HL-60 (cell line): ENCODE measurements around the gene TOMM34.

Experiments used
- DNase-seq, 2 experiments: peaks; one replicate each; pipeline ENCODE4 v3.0.0-alpha.2; 2010 to 2020; ENCODE audit warnings: low read depth in 1 of 2, low spot score in 1 of 2
- H3K27ac ChIP-seq: fragments of 250-450 bp; sonication (Bioruptor Pico); replicated peaks from 2 replicates; pipeline ENCODE4 v1.5.1; 2020; ENCODE audit warnings: mild to moderate bottlenecking, moderate library complexity
- H3K27me3 ChIP-seq: fragments of 250-450 bp; sonication (Bioruptor Pico); 2 replicates; pipeline ENCODE4 v1.5.1; 2021; ENCODE audit warnings: mild to moderate bottlenecking, moderate library complexity; ENCODE audit not compliant: insufficient read depth, poor library complexity, severe bottlenecking
- H3K4me3 ChIP-seq: replicated peaks from 2 replicates; pipeline ENCODE4 v1.5.1; 2011; ENCODE audit warnings: mild to moderate bottlenecking, control low read depth, low read length; ENCODE audit not compliant: insufficient read depth
- GABPA ChIP-seq: IDR thresholded peaks from 2 replicates; pipeline ENCODE4 v1.6.1; 2012; ENCODE audit warnings: low read depth
- POLR2AphosphoS5 ChIP-seq: IDR thresholded peaks from 2 replicates; pipeline ENCODE4 v1.6.1; 2012; ENCODE audit warnings: low read depth
- REST ChIP-seq: IDR thresholded peaks from 2 replicates; pipeline ENCODE4 v1.6.1; 2012; ENCODE audit warnings: low read depth; ENCODE audit not compliant: insufficient replicate concordance
- SPI1 ChIP-seq: IDR thresholded peaks from 2 replicates; pipeline ENCODE4 v1.6.1; 2012; ENCODE audit warnings: low read depth, mild to moderate bottlenecking, borderline replicate concordance
- TF ChIP-seq, protein P1 (sequence below): IDR thresholded peaks from one replicate; pipeline ENCODE4 v1.5.1; 2011; ENCODE audit warnings: low read length, control low read depth, inconsistent platforms; ENCODE audit not compliant: insufficient read depth

Gene TOMM34

GRCh38 chr20:44956410-44956809 lies 3.8 kb downstream of the TOMM34 start:
- no peak overlapping the region for H3K4me3 ChIP-seq
- no peak overlapping the region for H3K27ac ChIP-seq
- TF ChIP-seq SPI1, result no peak
- no peak for DNase-seq
- H3K27me3 ChIP-seq, result no peaks in the 10 kb centered on the region

DNA sequence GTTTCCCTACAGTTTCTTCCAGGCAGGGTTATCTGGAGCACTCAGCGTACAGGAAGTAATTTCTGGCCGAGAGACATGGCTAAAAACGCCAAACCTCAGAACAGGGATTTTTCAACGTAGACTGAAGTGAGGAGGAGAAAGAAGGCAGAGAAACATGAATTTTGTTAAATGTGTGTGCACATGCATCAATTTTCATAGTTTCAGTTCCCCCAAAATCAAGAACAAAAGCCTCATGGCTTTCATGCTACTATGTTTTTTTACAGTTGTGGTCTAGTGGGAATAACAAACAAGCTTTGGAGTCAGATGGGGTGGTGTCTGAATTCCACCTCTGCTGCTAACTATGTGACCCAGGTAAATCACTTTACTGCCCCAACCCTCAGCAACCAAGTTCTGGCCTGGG lies 4.9 kb downstream of the TOMM34 start:
- TF ChIP-seq, protein P1, sequence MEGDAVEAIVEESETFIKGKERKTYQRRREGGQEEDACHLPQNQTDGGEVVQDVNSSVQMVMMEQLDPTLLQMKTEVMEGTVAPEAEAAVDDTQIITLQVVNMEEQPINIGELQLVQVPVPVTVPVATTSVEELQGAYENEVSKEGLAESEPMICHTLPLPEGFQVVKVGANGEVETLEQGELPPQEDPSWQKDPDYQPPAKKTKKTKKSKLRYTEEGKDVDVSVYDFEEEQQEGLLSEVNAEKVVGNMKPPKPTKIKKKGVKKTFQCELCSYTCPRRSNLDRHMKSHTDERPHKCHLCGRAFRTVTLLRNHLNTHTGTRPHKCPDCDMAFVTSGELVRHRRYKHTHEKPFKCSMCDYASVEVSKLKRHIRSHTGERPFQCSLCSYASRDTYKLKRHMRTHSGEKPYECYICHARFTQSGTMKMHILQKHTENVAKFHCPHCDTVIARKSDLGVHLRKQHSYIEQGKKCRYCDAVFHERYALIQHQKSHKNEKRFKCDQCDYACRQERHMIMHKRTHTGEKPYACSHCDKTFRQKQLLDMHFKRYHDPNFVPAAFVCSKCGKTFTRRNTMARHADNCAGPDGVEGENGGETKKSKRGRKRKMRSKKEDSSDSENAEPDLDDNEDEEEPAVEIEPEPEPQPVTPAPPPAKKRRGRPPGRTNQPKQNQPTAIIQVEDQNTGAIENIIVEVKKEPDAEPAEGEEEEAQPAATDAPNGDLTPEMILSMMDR, result no peak
- TF ChIP-seq REST, result no peak
- no peak for TF ChIP-seq GABPA
- TF ChIP-seq SPI1, result no peak
- TF ChIP-seq POLR2AphosphoS5, result no peak
- no peak for DNase-seq
- Histone ChIP-seq H3K4me3 (no peak overlapping the region), H3K27ac (no peak overlapping the region), H3K27me3 (no peaks in the 10 kb centered on the region)

DNA sequence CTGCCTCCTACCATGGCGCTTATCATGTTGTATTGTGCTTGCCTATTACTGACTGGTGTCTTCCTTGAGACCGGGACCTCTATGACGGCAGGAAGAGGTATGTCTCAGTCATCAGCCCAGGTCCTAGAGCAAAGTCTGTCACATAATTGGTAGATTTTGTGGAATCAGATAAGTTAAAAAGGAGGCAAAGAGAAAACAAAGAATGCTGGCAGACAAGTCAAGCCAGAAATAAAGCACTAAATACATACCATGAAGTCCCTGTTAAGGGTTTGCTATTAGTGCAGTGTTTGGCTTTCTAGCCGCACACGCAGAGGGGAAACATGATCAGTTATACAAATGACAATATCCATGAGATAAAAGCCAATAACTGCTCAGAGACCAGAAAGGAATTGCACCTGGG lies 6.0 kb downstream of the TOMM34 start:
- Histone ChIP-seq H3K4me3 (no peak overlapping the region), H3K27ac (no peak overlapping the region), H3K27me3 (no peaks in the 10 kb centered on the region)
- DNase-seq, result no peak
- TF ChIP-seq REST, result no peak
- TF ChIP-seq SPI1, result no peak
- TF ChIP-seq, protein P1, result no peak
- TF ChIP-seq POLR2AphosphoS5, result no peak
- no peak for TF ChIP-seq GABPA

DNA sequence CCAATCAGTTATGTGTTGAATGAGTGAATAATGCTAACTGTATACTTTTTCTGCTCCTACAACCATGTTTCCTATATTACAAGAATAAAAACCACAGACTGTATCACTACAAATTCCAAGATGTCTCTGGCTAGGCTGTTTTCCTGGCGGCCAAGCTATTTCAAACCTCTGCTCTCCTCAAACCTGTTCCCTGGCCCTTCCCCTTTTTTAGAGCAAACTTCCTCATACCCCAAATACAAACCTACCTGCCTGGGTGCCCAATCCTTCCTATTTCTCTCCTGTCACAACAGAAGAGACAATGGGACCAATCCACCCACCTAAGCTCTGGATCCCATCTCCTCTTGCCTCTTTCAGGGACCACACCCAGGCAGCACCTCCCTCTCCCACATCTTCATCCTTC lies 7.5 kb downstream of the TOMM34 start:
- peak; percentile 10; the same call in 1 of the 2 replicates for TF ChIP-seq SPI1
- TF ChIP-seq REST, result no peak
- TF ChIP-seq GABPA, result no peak
- no peak for TF ChIP-seq POLR2AphosphoS5
- TF ChIP-seq, protein P1, result no peak
- no peak for DNase-seq
- no peak overlapping the region for H3K27ac ChIP-seq
- H3K27me3 ChIP-seq, result no peaks in the 10 kb centered on the region
- no peak overlapping the region for H3K4me3 ChIP-seq
